K562 (cell line): ENCODE data around the gene DGCR2. TPM values are rescaled to one million over a fixed set of nuclear protein-coding genes. Genes with fewer than 3 reads are reported as not detected.

Experiments used
- ATAC-seq: fragments of 200-7000 bp; cut with Tn5 transposase; 3 replicates; pipeline ENCODE4 v1.9.1; 2020; ENCODE audit warnings: moderate library complexity
- BruUV-seq: library from RNA; stranded (reverse); fragments of 400-500 nt; replicated peaks from 2 replicates; lab custom pipeline; 2021; lab: Mats Ljungman, UMichigan
- CTCF ChIA-PET: fragments of 300-600 bp; formaldehyde crosslinking; extraction: SDS; loops from one replicate; lab custom pipeline; 2021; ENCODE audit warnings: low intra/inter-chr PET ratio; lab: Yijun Ruan, JAX
- POLR2A ChIA-PET: fragments of 300-600, 350-650 bp; sonication (Branson Sonifier 250); formaldehyde crosslinking; extraction: SDS; loops from one replicate; lab custom pipeline; 2021; ENCODE audit warnings: antibody characterized with exemption, inconsistent platforms; lab: Yijun Ruan, JAX
- DNase-seq, 4 experiments: peaks; one replicate each; pipeline versions ENCODE4 v3.0.0 to v3.0.0-alpha.2; 2011 to 2018; ENCODE audit warnings: low spot score in 3 of 4, mixed read lengths in 3 of 4; ENCODE audit errors: extremely low read depth in 1 of 4
- FAIRE-seq: peaks from 2 replicates; lab custom pipeline; 2011; peaks lifted over from hg19 to GRCh38; lab: Jason Lieb, UNC
- H2AFZ ChIP-seq: 2 replicates; pipeline ENCODE4 v1.6.0; 2011; ENCODE audit warnings: low read depth, low read length, control low read depth, inconsistent platforms
- H3K27ac ChIP-seq: fragments of 200-600 bp; 3 replicates; pipeline ENCODE4 v1.8.0; 2011; ENCODE audit warnings: low read depth, mild to moderate bottlenecking, control low read depth, inconsistent platforms, low read length, moderate library complexity, mixed read lengths; ENCODE audit errors: extremely low read depth
- H3K27me3 ChIP-seq, 2 experiments: fragments of 300-600 bp in 1 of 2; 2 replicates in 1 of 2; 3 replicates in 1 of 2; pipeline versions ENCODE4 v1.6.0 to v1.8.0; 2011; ENCODE audit warnings: inconsistent platforms in 2 of 2, low read length in 2 of 2, mild to moderate bottlenecking in 1 of 2, mixed read lengths in 1 of 2, moderate library complexity in 1 of 2; ENCODE audit not compliant: control insufficient read depth in 2 of 2, insufficient read depth in 2 of 2
- H3K36me3 ChIP-seq: fragments of 300-600 bp; 3 replicates; pipeline ENCODE4 v1.8.0; 2011; ENCODE audit warnings: mild to moderate bottlenecking, low read length, inconsistent platforms; ENCODE audit not compliant: control insufficient read depth, insufficient read depth
- H3K4me1 ChIP-seq, 2 experiments: fragments of 200-600 bp in 1 of 2; replicated peaks in 1 of 2; 2 replicates in 1 of 2; 3 replicates in 1 of 2; pipeline versions ENCODE4 v1.5.1 to v1.8.0; 2011; ENCODE audit warnings: inconsistent platforms in 2 of 2, low read length in 2 of 2, mild to moderate bottlenecking in 1 of 2, mixed read lengths in 1 of 2, moderate library complexity in 1 of 2; ENCODE audit not compliant: control insufficient read depth in 2 of 2, insufficient read depth in 2 of 2
- H3K4me2 ChIP-seq: 2 replicates; pipeline ENCODE4 v1.6.1; 2011; ENCODE audit warnings: low read length, control low read depth, inconsistent platforms, mixed read lengths; ENCODE audit not compliant: insufficient read depth
- H3K4me3 ChIP-seq: fragments of 200-600 bp; sonication (generic), shearing (Covaris generic); 2 replicates; pipeline ENCODE4 v1.5.1; 2016; ENCODE audit warnings: control low read depth, inconsistent platforms
- H3K79me2 ChIP-seq: fragments of 200-600 bp; 3 replicates; pipeline ENCODE4 v1.8.0; 2011; ENCODE audit warnings: low read length, inconsistent platforms; ENCODE audit not compliant: control insufficient read depth, insufficient read depth
- H3K9ac ChIP-seq, 2 experiments: 2 replicates each; pipeline versions ENCODE4 v1.6.0 to v1.6.1; 2011; ENCODE audit warnings: low read depth in 2 of 2, low read length in 2 of 2, control low read depth in 1 of 2, inconsistent platforms in 1 of 2, mild to moderate bottlenecking in 1 of 2, mixed read lengths in 1 of 2; ENCODE audit not compliant: insufficient read depth in 1 of 2
- H3K9me1 ChIP-seq: one replicate; pipeline ENCODE4 v1.6.0; 2011; ENCODE audit warnings: inconsistent platforms, mild to moderate bottlenecking, low read length, moderate library complexity; ENCODE audit not compliant: control insufficient read depth, insufficient read depth
- H3K9me3 ChIP-seq: replicated peaks from 2 replicates; pipeline ENCODE4 v1.5.1; 2011; ENCODE audit warnings: low read depth, low read length, inconsistent platforms; ENCODE audit not compliant: control insufficient read depth, insufficient read depth
- H4K20me1 ChIP-seq: replicated peaks from 2 replicates; pipeline ENCODE4 v1.6.1; 2011; ENCODE audit warnings: low read length, inconsistent platforms, mixed read lengths; ENCODE audit not compliant: control insufficient read depth, insufficient read depth
- ATF1 ChIP-seq, 2 experiments: fragments of 450-650 bp in 1 of 2; IDR thresholded peaks; 2 replicates each; pipeline ENCODE4 v1.6.1; 2016; ENCODE audit warnings: missing compliant biosample characterization in 1 of 2, missing genetic modification characterization in 1 of 2
- CBX8 ChIP-seq: fragments of 200-600 bp; sonication (generic); IDR thresholded peaks from 2 replicates; pipeline ENCODE4 v1.6.1; 2012; ENCODE audit warnings: borderline replicate concordance, mixed run types, low read depth, mild to moderate bottlenecking, moderate library complexity, mixed read lengths, low read length, control low read depth, inconsistent platforms; ENCODE audit not compliant: poor library complexity, severe bottlenecking; ENCODE audit errors: extremely low read depth
- CREB5 ChIP-seq: fragments of 250-450 bp; sonication (Bioruptor Pico); IDR thresholded peaks from 2 replicates; pipeline ENCODE4 v1.5.0; 2020; ENCODE audit warnings: mild to moderate bottlenecking
- FOXM1 ChIP-seq, 2 experiments: fragments of 450-650 bp in 1 of 2; sonication (generic) in 1 of 2; formaldehyde crosslinking in 1 of 2; IDR thresholded peaks; 2 replicates each; pipeline versions ENCODE4 v1.6.1 to v1.9.0; 2017 to 2022; ENCODE audit warnings: low read depth in 2 of 2, mild to moderate bottlenecking in 2 of 2, missing genetic modification reagents in 1 of 2, moderate library complexity in 1 of 2
- PATZ1 ChIP-seq: fragments of 250-450 bp; sonication (Bioruptor Pico); IDR thresholded peaks from 2 replicates; pipeline ENCODE4 v1.5.0; 2020; ENCODE audit warnings: mild to moderate bottlenecking, borderline replicate concordance
- PPARD ChIP-seq: fragments of 250-450 bp; sonication (Bioruptor Pico); IDR thresholded peaks from 2 replicates; pipeline ENCODE4 v1.8.0; 2022; ENCODE audit warnings: inconsistent platforms, mild to moderate bottlenecking, moderate library complexity
- RBBP5 ChIP-seq: fragments of 200-600 bp; sonication (generic); IDR thresholded peaks from 2 replicates; pipeline ENCODE4 v1.6.1; 2012; ENCODE audit warnings: borderline replicate concordance, mild to moderate bottlenecking, low read length, control low read depth, inconsistent platforms; ENCODE audit not compliant: insufficient read depth, poor library complexity, severe bottlenecking
- TAF1 ChIP-seq: IDR thresholded peaks from 2 replicates; pipeline ENCODE4 v1.6.1; 2011; ENCODE audit warnings: mild to moderate bottlenecking, low read length, moderate library complexity; ENCODE audit not compliant: insufficient read depth, control insufficient read depth, severe bottlenecking; ENCODE audit errors: extremely low read depth
- ZFX ChIP-seq: sonication (generic); formaldehyde crosslinking; IDR thresholded peaks from 2 replicates; pipeline ENCODE4 v1.8.0; 2022; ENCODE audit warnings: mild to moderate bottlenecking, missing genetic modification reagents, moderate library complexity
- WGBS: fragments of 100-300 bp; shearing (Covaris generic); methylation state at CpG from one replicate; pipeline ENCODE4 v1.1.6; 2016; ENCODE audit warnings: low coverage, mixed read lengths; ENCODE audit not compliant: insufficient coverage; ENCODE audit errors: missing lambda C conversion rate; 5-methylcytosine and 5-hydroxymethylcytosine counted together
- in situ Hi-C: fragments of 300-500 bp; cut with MboI; formaldehyde crosslinking; loops from 4 replicates; pipeline ENCODE4 v1.15.0; 2018; ENCODE audit warnings: inconsistent platforms, mixed read lengths
- intact Hi-C: fragments of 100-400 bp; cut with micrococcal nuclease; formaldehyde crosslinking; loops from 2 replicates; pipeline ENCODE4 v1.14.2; 2022
- polyA plus RNA-seq, 8 experiments: library from polyadenylated mRNA; depleted of rRNA in 4 of 8; stranded (reverse) in 5 of 8; unstranded in 3 of 8; fragments of >200 nt; fragmentation: Nextera tagmentation in 2 of 8; fragmentation: Illumina TruSeq in 1 of 8; extraction: Ambion mirVana in 2 of 8; extraction: Trizol in 1 of 8; gene quantifications; 2 replicates each; pipeline versions ENCODE4 v1.2.1 to v1.2.3, GENCODE V29; 2011 to 2014; ENCODE audit warnings: inconsistent platforms in 1 of 8, missing spikeins in 1 of 8
- total RNA-seq, 7 experiments: library from RNA; depleted of rRNA in 6 of 7; stranded (reverse); fragments of >200 nt in 6 of 7; fragmentation: Illumina TruSeq in 2 of 7; extraction: Trizol in 2 of 7; gene quantifications; 2 replicates each; pipeline versions ENCODE4 v1.2.1 to v1.2.3, GENCODE V29; 2011 to 2021; ENCODE audit warnings: low replicate concordance in 1 of 7

Gene DGCR2
- total and polyA plus RNA-seq, 9 of the 15 experiments (the other 6 are each of a cell fraction or from before 2014, with no cell fraction given) = 0.69 to 101 (median 56.4) TPM

- 3% methylated on average over 3 of the region's 3 CpGs for WGBS
- in situ Hi-C loops = no loop called here
- Histone ChIP-seq H3K27me3 (peaks cover 32 to 33% of the 10 kb centered on the region in 2 experiments), H3K27ac (no peak overlapping the region), H3K4me2 (no peak overlapping the region), H3K4me3 (no peak overlapping the region), H3K36me3 (no peaks in the 10 kb centered on the region), H2AFZ (no peak overlapping the region), H3K79me2 (no peaks in the 10 kb centered on the region), H3K9ac (no peak overlapping the region), H3K9me3 (no peaks in the 10 kb centered on the region), H4K20me1 (no peaks in the 10 kb centered on the region), H3K4me1 (no peaks in the 10 kb centered on the region), H3K9me1 (no peaks in the 10 kb centered on the region)
- DNase-seq = no peak
- intact Hi-C loops = no loop called here
- CTCF ChIA-PET = no interaction called here
- TF ChIP-seq PPARD (no peak), CBX8 (peak; percentile 52)
- no TSS peak for BruUV-seq
- POLR2A ChIA-PET = no interaction called here
- FAIRE-seq = no peak
- no peak for ATAC-seq
Observed at GRCh38 chr22:19005905-19006304, 116.3 kb downstream of the DGCR2 start.

GRCh38 chr22:19004471-19004870, 117.7 kb downstream of the DGCR2 start:
- ATAC-seq (no peak), DNase-seq (no peak), FAIRE-seq (no peak)
- Histone ChIP-seq H3K9ac (no peak overlapping the region), H3K4me1 (no peaks in the 10 kb centered on the region), H3K4me2 (no peak overlapping the region), H3K79me2 (no peaks in the 10 kb centered on the region), H3K9me1 (no peaks in the 10 kb centered on the region), H4K20me1 (no peaks in the 10 kb centered on the region), H3K27ac (no peak overlapping the region), H3K9me3 (no peaks in the 10 kb centered on the region), H3K27me3 (peaks cover 33 to 41% of the 10 kb centered on the region in 2 experiments), H3K36me3 (no peaks in the 10 kb centered on the region)
- ChIA-PET POLR2A (interaction anchor here (0.8 to 2.6 kb wide), 2 partner anchors 11 to 33 kb away, joined by 5 to 27 read pairs; no protein-coding TSS in a partner anchor), CTCF (interaction anchor here (0.6 kb wide), 1 partner anchor 9 kb away, joined by 3 read pairs; no protein-coding TSS in a partner anchor)
- no TSS peak for BruUV-seq
- in situ Hi-C loops = no loop called here
- TF ChIP-seq PATZ1 (CRISPR knock-in tag) (peak; percentile 14; the same call in 1 of the 2 replicates), RBBP5 (no peak), TAF1 (no peak), FOXM1 (IDR thresholded peaks at IDR 0.05; ENCODE audit: low read depth) (no peak), FOXM1 (CRISPR knock-in tag; IDR thresholded peaks at IDR 0.05; ENCODE audit: low read depth) (no peak), ZFX (CRISPR knock-in tag) (0 out of 2 replicates have a peak, but pooled peaks have one; percentile 18), CREB5 (CRISPR knock-in tag) (no peak), ATF1 (CRISPR knock-in tag; IDR thresholded peaks at IDR 0.05) (0 out of 2 replicates have a peak, but pooled peaks have one; percentile 10), ATF1 (tag; IDR thresholded peaks at IDR 0.05) (no peak)
- TF ChIP-seq, all 486 proteins: peak for 3
- H3K4me3 ChIP-seq = no peak overlapping the region
- H2AFZ ChIP-seq = no peak overlapping the region
- 1% methylated on average over 4 of the region's 4 CpGs for WGBS
- intact Hi-C loops = no loop called here
